NCI-H1048 (cell line): ENCODE results near the gene CEPT1.

Experiments used
- DNase-seq: peaks from one replicate; lab custom pipeline; 2025; lab: John Stamatoyannopoulos, UW

CEPT1 gene

GRCh38 chr1:111193712-111194480 lies 53.9 kb downstream of the CEPT1 start:
- DNase-seq, result no peak

GRCh38 chr1:111195002-111195684 lies 55.1 kb downstream of the CEPT1 start:
- DNase-seq, result no peak

- no peak for DNase-seq
Observed at GRCh38 chr1:111196213-111196612, 56.2 kb downstream of the CEPT1 start.

GRCh38 chr1:111197598-111198284 lies 57.7 kb downstream of the CEPT1 start:
- DNase-seq, result no peak

GRCh38 chr1:111198836-111199235 lies 58.8 kb downstream of the CEPT1 start:
- no peak for DNase-seq

- DNase-seq, result no peak
Observed at GRCh38 chr1:111199329-111199728, 59.3 kb downstream of the CEPT1 start.

GRCh38 chr1:111199881-111200801 lies 60.1 kb downstream of the CEPT1 start, which contains the start of gene DENND2D:
TSS of gene DENND2D (minus strand) at chr1:111200646. CDS start at chr1:111200459, 187 bp downstream.
- DNase-seq, result no peak

- no peak for DNase-seq
Observed at GRCh38 chr1:111200802-111201161, 60.8 kb downstream of the CEPT1 start.

GRCh38 chr1:111201275-111202090 lies 61.5 kb downstream of the CEPT1 start:
- no peak for DNase-seq

- DNase-seq, result no peak
Observed at GRCh38 chr1:111202366-111202706, 62.3 kb downstream of the CEPT1 start.

GRCh38 chr1:111202707-111203623 lies 62.9 kb downstream of the CEPT1 start:
- no peak for DNase-seq

GRCh38 chr1:111203681-111204200 lies 63.7 kb downstream of the CEPT1 start:
- DNase-seq, result no peak

GRCh38 chr1:111204201-111204982 lies 64.4 kb downstream of the CEPT1 start:
- DNase-seq, result no peak

GRCh38 chr1:111204983-111205713 lies 65.1 kb downstream of the CEPT1 start:
- DNase-seq, result no peak

- no peak for DNase-seq
Observed at GRCh38 chr1:111205714-111206050, 65.7 kb downstream of the CEPT1 start.

GRCh38 chr1:111208921-111209320 lies 68.9 kb downstream of the CEPT1 start:
- DNase-seq, result no peak

GRCh38 chr1:111209622-111210021 lies 69.6 kb downstream of the CEPT1 start:
- no peak for DNase-seq

GRCh38 chr1:111211921-111212320 lies 71.9 kb downstream of the CEPT1 start:
- no peak for DNase-seq
